CMK (cell line): Measurements from ENCODE around the gene ROPN1L.
"Not testable (repeated sequence)": the region's sequence is repeated elsewhere in the genome, so short reads cannot be mapped to it uniquely, and the experiment has no call there.

Source experiments
- DNase-seq: peaks from one replicate; pipeline ENCODE4 v3.0.0-alpha.2; 2010; ENCODE audit warnings: low read depth

Gene ROPN1L

GRCh38 chr5:10501554-10502075 is 59.9 kb downstream of the ROPN1L start:
- no peak for DNase-seq

GRCh38 chr5:10502130-10502529 is 60.5 kb downstream of the ROPN1L start:
- DNase-seq = no peak

GRCh38 chr5:10502578-10502977 is 60.9 kb downstream of the ROPN1L start:
- no peak for DNase-seq

GRCh38 chr5:10503321-10503720 is 61.6 kb downstream of the ROPN1L start:
- no peak for DNase-seq

GRCh38 chr5:10503997-10504793 is 62.5 kb downstream of the ROPN1L start:
- DNase-seq = peak; percentile 93

- no peak for DNase-seq
These were observed 63.9 kb downstream of the ROPN1L start for GRCh38 chr5:10505517-10506095.

GRCh38 chr5:10506535-10506934 is 64.9 kb downstream of the ROPN1L start:
- DNase-seq = no peak

- DNase-seq = no peak
These were observed 66.0 kb downstream of the ROPN1L start for GRCh38 chr5:10507575-10508096.

- no peak for DNase-seq
These were observed 67.9 kb downstream of the ROPN1L start for GRCh38 chr5:10509575-10509974.

- no peak for DNase-seq
These were observed 70.3 kb downstream of the ROPN1L start for GRCh38 chr5:10511741-10512640.

- DNase-seq = no peak
These were observed 72.1 kb downstream of the ROPN1L start for GRCh38 chr5:10513501-10514442.

- not testable (repeated sequence) for DNase-seq
These were observed 72.9 kb downstream of the ROPN1L start for GRCh38 chr5:10514572-10514971.
